Fibroblast of skin of abdomen (primary cell): ENCODE results near the gene VAMP3.

Source experiments
- DNase-seq: peaks from one replicate; pipeline ENCODE4 v3.0.0-alpha.2; 2013

Gene VAMP3

DNA sequence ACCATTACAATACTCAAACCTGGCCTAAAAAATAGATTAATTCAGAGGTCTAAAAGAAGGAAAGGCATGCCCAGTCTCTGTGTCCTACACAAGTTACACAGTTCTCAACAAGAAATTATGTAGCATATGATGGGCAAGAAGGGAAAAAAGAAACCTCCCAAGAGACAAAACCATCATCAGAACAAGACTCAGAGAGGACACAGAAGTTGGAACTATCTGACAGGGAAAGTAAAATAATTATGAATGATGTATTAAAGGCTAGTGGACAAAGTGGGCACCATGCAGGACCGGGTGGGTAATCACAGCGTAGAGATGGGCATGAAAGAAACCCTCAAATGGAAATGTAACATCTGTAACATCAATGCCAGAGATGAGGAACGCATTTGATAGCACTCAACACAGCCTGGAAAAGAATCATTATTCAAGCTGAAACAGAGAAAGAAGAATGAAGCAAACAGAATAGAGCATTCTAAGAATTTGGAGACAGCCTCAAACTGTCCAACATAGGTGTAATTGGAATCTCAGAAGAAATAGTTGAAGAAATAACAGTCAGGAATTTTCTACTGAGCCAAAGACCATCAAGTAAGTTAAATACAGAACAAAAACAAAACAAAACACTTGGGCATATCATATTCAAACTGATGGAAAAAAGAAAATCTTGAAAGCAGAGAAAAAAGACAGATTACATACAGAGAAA lies 42.7 kb downstream of the VAMP3 start:
- DNase-seq = no peak

DNA sequence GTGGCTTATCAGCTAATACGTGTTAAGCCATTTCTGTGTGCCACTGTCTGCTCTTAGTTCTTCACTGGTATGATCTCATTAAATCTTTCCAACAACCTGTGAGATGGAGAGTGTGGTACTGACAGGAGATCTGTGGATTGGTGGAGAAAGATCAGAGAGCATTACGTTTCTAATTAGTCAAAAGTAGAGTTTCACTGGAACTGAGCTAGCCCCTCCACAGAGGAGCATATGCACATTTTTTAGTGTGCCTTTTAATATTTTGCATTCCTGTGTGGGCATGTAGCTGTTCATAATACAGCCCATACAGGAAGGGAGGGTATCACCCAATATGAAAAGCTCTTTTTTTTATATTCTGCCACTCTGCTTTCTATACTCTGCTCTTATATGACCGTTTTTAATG lies 50.2 kb downstream of the VAMP3 start:
- no peak for DNase-seq

DNA sequence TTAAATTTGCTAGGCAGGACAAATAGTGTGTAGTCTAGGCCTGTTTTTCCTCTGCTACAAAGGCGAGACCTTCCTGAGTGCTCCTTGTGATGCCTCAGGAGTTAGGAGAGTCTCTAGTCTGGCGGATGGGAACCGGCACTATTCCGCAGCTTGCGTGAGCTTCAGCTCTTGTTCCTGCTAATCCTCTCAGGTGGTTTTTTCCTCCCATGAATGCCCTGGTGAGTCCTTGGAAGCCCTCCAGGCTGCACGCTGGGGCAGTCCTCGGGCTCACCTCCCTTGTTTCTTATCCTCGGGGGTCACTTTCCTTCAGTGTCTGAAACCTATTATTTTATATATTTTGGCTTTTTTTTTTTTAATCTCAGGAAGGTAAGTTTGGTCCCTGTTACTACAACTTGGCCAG lies 53.6 kb downstream of the VAMP3 start:
- DNase-seq = no peak

DNA sequence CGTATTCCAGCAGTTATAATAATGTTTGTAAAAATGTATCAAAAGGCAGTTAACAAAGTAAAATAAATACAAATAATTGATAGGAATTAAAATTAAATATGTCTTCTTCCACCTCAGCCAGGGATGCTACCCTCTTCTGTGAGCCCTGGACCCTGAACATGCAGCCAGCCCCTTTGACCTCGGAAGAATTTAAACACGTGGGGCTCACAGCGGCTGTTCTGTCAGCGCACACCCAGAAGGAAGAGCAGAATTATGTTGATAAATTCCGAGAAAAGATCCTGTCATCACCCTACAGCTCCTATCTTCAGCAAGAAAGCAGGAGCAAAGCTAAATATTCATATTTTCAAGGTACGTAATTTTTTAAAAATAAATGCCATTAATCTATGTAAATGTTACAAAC lies 55.3 kb downstream of the VAMP3 start:
- DNase-seq = no peak

DNA sequence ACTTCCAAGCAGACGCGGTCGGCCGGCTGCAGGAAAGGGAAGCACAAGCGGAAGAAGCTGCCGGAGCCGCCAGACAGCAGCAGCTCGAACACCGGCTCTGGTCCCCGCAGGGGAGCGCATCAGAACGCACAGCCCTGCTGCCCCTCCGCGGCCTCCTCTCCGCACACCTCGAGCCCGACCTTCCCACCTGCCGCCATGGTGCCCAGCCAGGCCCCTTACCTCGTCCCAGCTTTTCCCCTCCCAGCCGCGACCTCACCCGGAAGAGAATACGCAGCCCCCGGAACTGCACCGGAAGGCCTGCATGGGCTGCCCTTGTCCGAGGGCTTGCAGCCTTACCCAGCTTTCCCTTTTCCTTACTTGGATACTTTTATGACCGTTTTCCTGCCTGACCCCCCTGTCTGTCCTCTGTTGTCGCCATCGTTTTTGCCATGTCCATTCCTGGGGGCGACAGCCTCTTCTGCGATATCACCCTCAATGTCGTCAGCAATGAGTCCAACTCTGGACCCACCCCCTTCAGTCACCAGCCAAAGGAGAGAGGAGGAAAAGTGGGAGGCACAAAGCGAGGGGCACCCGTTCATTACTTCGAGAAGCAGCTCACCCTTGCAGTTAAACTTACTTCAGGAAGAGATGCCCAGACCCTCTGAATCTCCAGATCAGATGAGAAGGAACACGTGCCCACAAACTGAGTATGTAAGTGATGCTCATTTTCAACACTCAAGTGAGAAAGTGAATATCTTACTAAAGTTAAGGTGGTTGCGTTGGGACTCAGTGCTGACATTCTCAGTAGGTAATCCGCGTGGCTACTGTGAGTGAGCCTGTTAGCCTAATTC lies 56.2 kb downstream of the VAMP3 start:
- no peak for DNase-seq
